OCI-LY7 (cell line): Measurements from ENCODE around the gene ICA1. TPM values are rescaled to one million over a fixed set of nuclear protein-coding genes. Genes with fewer than 3 reads are reported as not detected.

Source experiments
- BruUV-seq: library from RNA; stranded (reverse); fragments of 400-500 nt; replicated peaks from 2 replicates; lab custom pipeline; 2021; lab: Mats Ljungman, UMichigan
- CTCF ChIA-PET: fragments of 300-600 bp; sonication (Branson Sonifier 250); formaldehyde crosslinking; loops from one replicate; lab custom pipeline; 2022; ENCODE audit warnings: antibody characterized with exemption; ENCODE audit not compliant: unreplicated experiment; lab: Charles Lee
- POLR2A ChIA-PET: fragments of 300-600 bp; sonication (Branson Sonifier 250); formaldehyde crosslinking; loops from one replicate; lab custom pipeline; 2022; ENCODE audit warnings: antibody characterized with exemption; lab: Charles Lee
- DNase-seq: peaks from one replicate; pipeline ENCODE4 v3.0.0-alpha.2; 2015; ENCODE audit warnings: low spot score
- H2AFZ ChIP-seq: fragments of 200-600 bp; sonication (generic), shearing (Covaris generic); 2 replicates; pipeline ENCODE4 v1.6.1; 2014; ENCODE audit warnings: mild to moderate bottlenecking, antibody characterized with exemption, low read length, moderate library complexity
- H3K27ac ChIP-seq: fragments of 200-600 bp; sonication (generic); 2 replicates; pipeline ENCODE4 v1.5.1; 2014; ENCODE audit warnings: mixed run types, low read depth, mild to moderate bottlenecking, moderate library complexity, low read length, inconsistent platforms; ENCODE audit not compliant: poor library complexity, severe bottlenecking
- H3K36me3 ChIP-seq: fragments of 200-600 bp; sonication (generic); 2 replicates; pipeline ENCODE4 v1.6.1; 2014; ENCODE audit warnings: mild to moderate bottlenecking, antibody characterized with exemption, low read length, moderate library complexity, mixed read lengths; ENCODE audit not compliant: insufficient read depth
- H3K4me1 ChIP-seq: fragments of 200-600 bp; sonication (generic); 2 replicates; pipeline ENCODE4 v1.5.1; 2014; ENCODE audit warnings: mild to moderate bottlenecking, low read length; ENCODE audit not compliant: insufficient read depth, poor library complexity, severe bottlenecking
- H3K4me2 ChIP-seq: fragments of 200-600 bp; sonication (generic); 2 replicates; pipeline ENCODE4 v1.6.1; 2014; ENCODE audit warnings: mild to moderate bottlenecking, low read length
- H3K4me3 ChIP-seq: fragments of 200-600 bp; sonication (generic); 2 replicates; pipeline ENCODE4 v1.5.1; 2014; ENCODE audit warnings: mild to moderate bottlenecking, low read depth, low read length; ENCODE audit not compliant: poor library complexity, severe bottlenecking
- H3K79me2 ChIP-seq: fragments of 200-600 bp; sonication (generic); 2 replicates; pipeline ENCODE4 v1.6.1; 2016; ENCODE audit warnings: low read depth, mild to moderate bottlenecking, low read length, moderate library complexity, mixed read lengths; ENCODE audit not compliant: insufficient read depth
- H3K9me2 ChIP-seq: fragments of 200-600 bp; sonication (generic); 2 replicates; pipeline ENCODE4 v1.6.1; 2016; ENCODE audit warnings: mild to moderate bottlenecking, low read length, mixed read lengths; ENCODE audit not compliant: insufficient read depth
- H3K9me3 ChIP-seq: fragments of 200-600 bp; sonication (generic); 2 replicates; pipeline ENCODE4 v1.6.1; 2014; ENCODE audit warnings: mild to moderate bottlenecking, mixed run types, low read length, mixed read lengths
- H4K20me1 ChIP-seq: fragments of 200-600 bp; sonication (generic); 2 replicates; pipeline ENCODE4 v1.6.1; 2014; ENCODE audit warnings: mild to moderate bottlenecking, antibody characterized with exemption, low read length, moderate library complexity, mixed read lengths; ENCODE audit not compliant: insufficient read depth
- EZH2phosphoT487 ChIP-seq: fragments of 200-600 bp; sonication (generic); IDR thresholded peaks from 2 replicates; pipeline ENCODE4 v1.6.1; 2018; ENCODE audit warnings: low read depth, borderline replicate concordance, mild to moderate bottlenecking, mixed run types, antibody characterized with exemption, low read length, moderate library complexity, mixed read lengths
- intact Hi-C: fragments of 100-400 bp; cut with micrococcal nuclease; formaldehyde crosslinking; loops from one replicate; pipeline ENCODE4 v1.10.0; 2022; ENCODE audit not compliant: unreplicated experiment
- total RNA-seq, 2 experiments: library from RNA; depleted of rRNA in 1 of 2; stranded (reverse); fragments of >200 nt in 1 of 2; shearing (Covaris generic) in 1 of 2; gene quantifications; 2 replicates each; pipeline ENCODE4 v1.2.3, GENCODE V29; 2014 to 2022
- TF ChIP-seq, protein P1 (sequence below): fragments of 200-600 bp; sonication (generic); conservative IDR thresholded peaks from 2 replicates; pipeline ENCODE4 v1.5.1; 2014; ENCODE audit warnings: mild to moderate bottlenecking, antibody characterized with exemption, low read length, moderate library complexity, mixed read lengths

ICA1 gene
- total RNA-seq, 2 experiments from 2014 or later = 0.49 TPM; not detected in 1

GRCh38 chr7:8152489-8153192 is 109.3 kb downstream of the ICA1 start:
- Histone ChIP-seq H3K27ac (no peak overlapping the region), H3K36me3 (no peaks in the 10 kb centered on the region), H3K9me3 (no peaks in the 10 kb centered on the region), H3K79me2 (no peaks in the 10 kb centered on the region), H3K4me2 (no peak overlapping the region), H3K4me1 (peaks cover 6% of the 10 kb centered on the region), H3K4me3 (no peak overlapping the region), H3K9me2 (no peaks in the 10 kb centered on the region), H2AFZ (no peak overlapping the region), H4K20me1 (no peaks in the 10 kb centered on the region)
- TF ChIP-seq, protein P1, sequence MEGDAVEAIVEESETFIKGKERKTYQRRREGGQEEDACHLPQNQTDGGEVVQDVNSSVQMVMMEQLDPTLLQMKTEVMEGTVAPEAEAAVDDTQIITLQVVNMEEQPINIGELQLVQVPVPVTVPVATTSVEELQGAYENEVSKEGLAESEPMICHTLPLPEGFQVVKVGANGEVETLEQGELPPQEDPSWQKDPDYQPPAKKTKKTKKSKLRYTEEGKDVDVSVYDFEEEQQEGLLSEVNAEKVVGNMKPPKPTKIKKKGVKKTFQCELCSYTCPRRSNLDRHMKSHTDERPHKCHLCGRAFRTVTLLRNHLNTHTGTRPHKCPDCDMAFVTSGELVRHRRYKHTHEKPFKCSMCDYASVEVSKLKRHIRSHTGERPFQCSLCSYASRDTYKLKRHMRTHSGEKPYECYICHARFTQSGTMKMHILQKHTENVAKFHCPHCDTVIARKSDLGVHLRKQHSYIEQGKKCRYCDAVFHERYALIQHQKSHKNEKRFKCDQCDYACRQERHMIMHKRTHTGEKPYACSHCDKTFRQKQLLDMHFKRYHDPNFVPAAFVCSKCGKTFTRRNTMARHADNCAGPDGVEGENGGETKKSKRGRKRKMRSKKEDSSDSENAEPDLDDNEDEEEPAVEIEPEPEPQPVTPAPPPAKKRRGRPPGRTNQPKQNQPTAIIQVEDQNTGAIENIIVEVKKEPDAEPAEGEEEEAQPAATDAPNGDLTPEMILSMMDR = no peak
- no peak for TF ChIP-seq EZH2phosphoT487
- no peak for DNase-seq
- BruUV-seq = no TSS peak
- POLR2A ChIA-PET = interaction anchor here (0.5 kb wide), 1 partner anchor 257 kb away, joined by 4 read pairs; no protein-coding TSS in a partner anchor
- intact Hi-C loops = no loop called here
- CTCF ChIA-PET = no interaction called here

DNA sequence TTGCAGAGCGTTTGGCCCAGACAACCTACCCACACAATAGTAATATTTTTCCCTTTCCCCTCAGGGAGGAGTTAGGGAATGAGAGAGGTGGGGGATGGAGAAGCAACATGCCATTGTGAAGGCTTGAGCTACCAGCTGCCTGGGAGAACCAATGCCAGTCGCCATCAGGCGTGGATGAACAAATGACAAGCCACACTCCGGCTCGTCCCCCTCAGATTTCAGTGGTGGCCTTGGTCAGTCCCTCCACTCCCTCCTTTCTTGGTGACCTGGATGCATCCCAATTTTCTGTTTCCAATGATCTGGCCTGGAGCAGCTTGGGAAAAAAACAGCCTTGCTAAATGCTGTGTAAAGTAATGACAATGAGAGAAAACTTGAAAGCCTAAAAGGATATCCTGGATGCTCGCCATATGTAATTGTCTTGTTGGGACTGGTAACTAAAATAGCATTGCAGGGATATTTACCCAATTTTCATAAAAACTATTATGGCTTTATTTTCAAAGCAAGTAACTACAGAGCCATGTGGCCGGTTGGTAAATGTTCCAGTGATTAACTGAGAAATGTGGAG is 110.7 kb downstream of the ICA1 start:
- Histone ChIP-seq H3K4me2 (no peak overlapping the region), H3K79me2 (no peaks in the 10 kb centered on the region), H3K27ac (no peak overlapping the region), H3K4me1 (peaks cover 6% of the 10 kb centered on the region), H3K9me2 (no peaks in the 10 kb centered on the region), H2AFZ (no peak overlapping the region), H4K20me1 (no peaks in the 10 kb centered on the region), H3K9me3 (no peaks in the 10 kb centered on the region), H3K4me3 (no peak overlapping the region), H3K36me3 (no peaks in the 10 kb centered on the region)
- no peak for DNase-seq
- ChIA-PET POLR2A (no interaction called here), CTCF (no interaction called here)
- BruUV-seq = no TSS peak
- TF ChIP-seq, protein P1 = no peak
- no peak for TF ChIP-seq EZH2phosphoT487
- intact Hi-C loops = no loop called here

DNA sequence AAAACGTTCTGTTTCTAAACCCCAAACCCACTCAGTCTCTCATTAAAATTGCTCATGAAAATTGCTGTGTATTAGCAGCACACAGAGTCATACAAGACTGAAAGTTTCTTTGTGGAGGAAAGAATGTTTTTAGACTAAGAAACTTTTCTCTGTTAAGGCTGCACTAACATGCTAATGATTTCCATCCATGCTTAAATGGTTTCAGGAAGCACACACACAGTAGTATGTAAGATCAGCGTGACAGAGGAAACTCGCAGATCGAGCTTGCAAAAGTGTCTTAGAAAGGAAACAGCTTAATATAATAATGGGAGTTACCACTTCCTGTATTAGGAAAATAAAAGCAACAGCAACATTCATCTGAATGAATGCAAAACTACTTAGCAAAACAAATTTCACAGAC is 112.7 kb downstream of the ICA1 start:
- Histone ChIP-seq H3K79me2 (no peaks in the 10 kb centered on the region), H3K9me3 (no peaks in the 10 kb centered on the region), H3K4me1 (peaks cover 6% of the 10 kb centered on the region), H4K20me1 (no peaks in the 10 kb centered on the region), H3K9me2 (no peaks in the 10 kb centered on the region), H3K4me3 (no peak overlapping the region), H3K36me3 (no peaks in the 10 kb centered on the region), H2AFZ (no peak overlapping the region), H3K4me2 (peak overlapping the region; percentile 21; the same call in 1 of the 2 replicates), H3K27ac (no peak overlapping the region)
- no TSS peak for BruUV-seq
- ChIA-PET CTCF (no interaction called here), POLR2A (interaction anchor here (0.7 to 1.3 kb wide), 2 partner anchors 23 to 98 kb away, joined by 3 to 4 read pairs; no protein-coding TSS in a partner anchor)
- intact Hi-C loops = no loop called here
- peak; percentile 4 for DNase-seq
- TF ChIP-seq EZH2phosphoT487 = no peak
- TF ChIP-seq, protein P1 = no peak
